ENCODE measurements around the gene ANLN. TPM values are rescaled to one million over a fixed set of nuclear protein-coding genes. Genes with fewer than 3 reads are reported as not detected.
A peak's percentile ranks its signal among the peaks of the same experiment; 100 is the strongest.
"Not testable (repeated sequence)": the region's sequence is repeated elsewhere in the genome, so short reads cannot be mapped to it uniquely, and the experiment has no call there.

Gene ANLN
- total RNA-seq, 1 donor from 2014 or later = 3.9 TPM

DNA sequence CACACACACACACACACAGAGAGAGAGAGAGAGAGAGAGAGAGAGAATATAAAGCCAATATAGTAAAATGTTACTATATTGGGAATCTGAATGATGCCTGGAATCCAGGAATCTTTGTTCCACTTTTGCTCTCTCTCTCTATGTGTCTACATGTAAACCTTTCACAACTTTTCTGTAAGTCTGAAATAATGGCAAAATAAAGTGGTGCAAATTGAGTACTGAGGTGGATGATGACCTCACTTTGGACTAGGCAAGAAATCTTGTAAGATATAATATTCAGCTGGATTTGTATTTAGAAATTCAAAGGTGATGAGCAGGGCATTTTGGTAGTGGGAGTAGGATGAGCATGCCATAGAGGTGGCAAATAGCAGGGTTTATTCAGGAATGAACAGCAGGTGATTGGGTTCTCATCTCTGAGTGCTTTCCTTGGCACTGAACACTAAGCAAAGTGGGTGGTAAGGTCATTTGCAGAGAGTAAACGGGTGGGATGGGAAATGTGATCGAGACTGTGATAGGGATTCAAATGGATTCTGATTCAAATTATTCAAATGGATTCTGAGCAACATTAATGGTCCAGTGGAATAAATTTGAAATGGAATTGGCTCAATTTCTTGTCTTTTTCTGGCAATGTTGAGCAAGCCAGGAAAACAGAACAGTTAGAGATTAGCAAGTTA lies 9.7 kb upstream of the ANLN start:
- intact Hi-C loops (cut with DNase I) = no loop called here

DNA sequence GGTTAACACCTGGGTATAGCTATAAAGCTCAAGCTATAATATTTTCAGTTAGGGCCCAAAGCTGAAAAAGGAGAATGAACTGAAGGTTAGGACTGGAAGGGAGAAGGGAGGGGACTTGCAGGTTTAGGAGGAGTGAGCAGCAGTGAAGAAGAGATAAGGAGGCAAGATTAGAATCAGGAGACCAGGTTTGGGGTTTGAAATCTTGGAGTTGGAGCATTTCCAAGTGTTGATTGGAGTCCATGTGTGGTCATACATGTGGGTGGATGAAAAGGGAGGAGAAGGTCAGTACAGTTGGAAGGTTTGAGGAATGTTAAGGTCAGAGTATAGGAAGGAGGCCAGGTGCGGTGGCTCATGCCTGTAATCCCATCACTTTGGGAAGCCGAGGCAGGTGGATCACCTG lies 8.6 kb upstream of the ANLN start:
- Histone ChIP-seq H3K27ac (no peak overlapping the region), H3K36me3 (no peaks in the 10 kb centered on the region), H3K27me3 (ENCODE audit: low read depth) (no peaks in the 10 kb centered on the region), H3K9me3 (no peaks in the 10 kb centered on the region), H3K4me3 (no peak overlapping the region), H3K4me1 (no peaks in the 10 kb centered on the region)
- ATAC-seq (no peak), DNase-seq (no peak)
- intact Hi-C loops (cut with DNase I) = no loop called here
- TF ChIP-seq, protein P1, sequence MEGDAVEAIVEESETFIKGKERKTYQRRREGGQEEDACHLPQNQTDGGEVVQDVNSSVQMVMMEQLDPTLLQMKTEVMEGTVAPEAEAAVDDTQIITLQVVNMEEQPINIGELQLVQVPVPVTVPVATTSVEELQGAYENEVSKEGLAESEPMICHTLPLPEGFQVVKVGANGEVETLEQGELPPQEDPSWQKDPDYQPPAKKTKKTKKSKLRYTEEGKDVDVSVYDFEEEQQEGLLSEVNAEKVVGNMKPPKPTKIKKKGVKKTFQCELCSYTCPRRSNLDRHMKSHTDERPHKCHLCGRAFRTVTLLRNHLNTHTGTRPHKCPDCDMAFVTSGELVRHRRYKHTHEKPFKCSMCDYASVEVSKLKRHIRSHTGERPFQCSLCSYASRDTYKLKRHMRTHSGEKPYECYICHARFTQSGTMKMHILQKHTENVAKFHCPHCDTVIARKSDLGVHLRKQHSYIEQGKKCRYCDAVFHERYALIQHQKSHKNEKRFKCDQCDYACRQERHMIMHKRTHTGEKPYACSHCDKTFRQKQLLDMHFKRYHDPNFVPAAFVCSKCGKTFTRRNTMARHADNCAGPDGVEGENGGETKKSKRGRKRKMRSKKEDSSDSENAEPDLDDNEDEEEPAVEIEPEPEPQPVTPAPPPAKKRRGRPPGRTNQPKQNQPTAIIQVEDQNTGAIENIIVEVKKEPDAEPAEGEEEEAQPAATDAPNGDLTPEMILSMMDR (IDR thresholded peaks at IDR 0.05) = no peak

More for the DNA sequence above, 9.7 kb upstream of the ANLN start:
- Histone ChIP-seq H3K27ac (no peak overlapping the region), H3K9me3 (no peaks in the 10 kb centered on the region), H3K36me3 (no peaks in the 10 kb centered on the region), H3K4me3 (no peak overlapping the region), H3K4me1 (no peaks in the 10 kb centered on the region), H3K27me3 (ENCODE audit: low read depth) (no peaks in the 10 kb centered on the region)
- TF ChIP-seq, protein P1 (IDR thresholded peaks at IDR 0.05) = no peak
- DNase-seq (no peak), ATAC-seq (no peak)

DNA sequence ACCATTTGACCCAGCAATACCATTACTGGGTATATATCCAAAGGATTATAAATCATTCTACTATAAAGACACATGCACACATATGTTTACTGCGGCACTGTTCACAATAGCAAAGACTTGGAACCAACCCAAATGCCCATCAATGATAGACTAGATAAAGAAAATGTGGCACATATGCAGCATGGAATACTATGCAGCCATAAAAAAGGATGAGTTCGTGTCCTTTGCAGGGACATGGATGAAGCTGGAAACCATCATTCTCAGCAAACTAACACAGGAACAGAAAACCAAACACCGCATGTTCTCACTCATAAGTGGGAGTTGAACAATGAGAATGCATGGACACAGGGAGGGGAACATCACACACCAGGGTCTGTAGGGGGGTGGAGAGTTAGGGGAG lies 6.4 kb upstream of the ANLN start:
- ATAC-seq; intact Hi-C loops (cut with DNase I); H3K27me3 ChIP-seq (ENCODE audit: low read depth); H3K4me3 ChIP-seq; H3K4me1 ChIP-seq; H3K9me3 ChIP-seq; H3K36me3 ChIP-seq; H3K27ac ChIP-seq; DNase-seq: not testable (repeated sequence)

DNA sequence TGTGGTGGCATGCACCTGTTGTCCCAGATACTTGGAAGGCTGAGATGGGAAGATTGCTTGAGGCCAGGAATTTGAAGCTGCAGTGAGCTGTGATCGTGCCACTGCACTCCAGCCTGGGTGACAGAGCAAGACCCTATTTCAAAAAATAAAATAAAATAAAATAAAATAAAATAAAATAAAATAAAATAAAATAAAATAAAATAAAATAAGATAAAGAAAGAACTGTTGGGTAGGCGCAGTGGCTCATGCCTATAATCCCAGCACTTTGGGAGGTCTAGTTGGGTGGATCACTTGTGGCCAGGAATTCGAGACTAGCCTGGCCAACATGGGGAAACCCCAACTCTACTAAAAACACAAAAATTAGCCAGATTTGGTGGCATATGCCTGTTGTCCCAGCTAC lies 4.0 kb upstream of the ANLN start:
- H3K27me3 ChIP-seq (ENCODE audit: low read depth); H3K4me3 ChIP-seq; H3K9me3 ChIP-seq; intact Hi-C loops (cut with DNase I); H3K4me1 ChIP-seq; H3K36me3 ChIP-seq; H3K27ac ChIP-seq; ATAC-seq; DNase-seq: not testable (repeated sequence)

DNA sequence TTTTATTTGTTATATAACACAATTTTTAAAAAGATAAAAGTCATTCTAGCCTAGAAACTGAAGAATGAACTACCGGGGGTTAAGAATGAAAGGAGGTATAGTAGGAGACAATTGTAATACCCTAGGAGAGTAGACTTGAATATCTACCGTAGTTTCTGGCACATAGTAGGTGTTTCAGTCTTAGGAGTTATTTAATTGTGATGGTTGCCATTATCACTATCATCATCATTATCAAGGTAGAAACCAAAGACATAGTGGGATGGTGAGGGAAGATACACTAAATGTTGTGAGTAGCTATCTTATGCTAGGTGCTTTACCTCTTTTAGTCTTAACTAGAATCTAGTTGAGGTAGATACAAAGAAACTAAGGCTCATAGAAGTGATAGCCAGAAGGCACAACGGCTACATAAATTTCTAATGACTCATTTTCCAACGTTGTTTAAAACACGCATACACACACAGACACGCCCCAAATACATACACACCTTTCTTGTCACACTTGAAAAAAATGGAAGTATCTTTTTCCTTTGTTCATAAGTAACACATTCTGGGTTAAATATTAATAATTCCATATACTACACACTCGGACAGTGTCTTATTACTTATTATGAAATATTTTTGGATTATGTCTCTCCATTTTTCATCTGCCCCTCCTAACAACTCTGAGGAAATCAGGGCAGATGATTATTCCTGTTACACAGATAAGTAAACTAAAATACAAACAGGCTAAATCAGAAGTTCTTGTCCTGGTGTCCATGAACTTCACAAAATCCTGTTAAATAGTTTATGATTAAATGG lies 2.0 kb upstream of the ANLN start:
- Histone ChIP-seq H3K27ac (no peak overlapping the region), H3K4me1 (peaks cover 24% of the 10 kb centered on the region), H3K9me3 (no peaks in the 10 kb centered on the region), H3K27me3 (ENCODE audit: low read depth) (no peaks in the 10 kb centered on the region), H3K36me3 (no peaks in the 10 kb centered on the region), H3K4me3 (no peak overlapping the region)
- no peak for DNase-seq
- no peak for ATAC-seq
- intact Hi-C loops (cut with DNase I) = no loop called here
- TF ChIP-seq, protein P1 (IDR thresholded peaks at IDR 0.05) = no peak

DNA sequence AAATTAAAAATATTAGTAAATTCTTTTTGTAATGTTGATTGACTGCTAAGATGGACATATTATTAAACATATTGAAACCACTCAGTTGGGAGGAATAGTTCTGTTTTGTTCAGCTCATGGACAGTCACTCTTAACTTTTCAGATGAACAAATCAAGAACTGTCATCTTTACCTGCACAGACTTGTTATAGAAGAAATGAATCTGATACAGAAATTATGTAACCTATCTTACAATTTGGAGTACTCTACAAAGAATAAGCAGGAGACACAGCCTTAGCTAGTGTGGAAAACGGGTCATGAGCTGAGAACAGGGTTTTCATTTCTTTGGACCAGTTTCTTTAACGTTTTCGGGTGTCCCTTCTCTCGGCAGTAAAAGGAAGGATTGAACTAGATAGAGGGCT lies 1.2 kb upstream of the ANLN start:
- Histone ChIP-seq H3K4me3 (no peak overlapping the region), H3K9me3 (no peaks in the 10 kb centered on the region), H3K27ac (peak overlapping the region; percentile 70), H3K4me1 (peaks cover 24% of the 10 kb centered on the region), H3K27me3 (ENCODE audit: low read depth) (no peaks in the 10 kb centered on the region), H3K36me3 (no peaks in the 10 kb centered on the region)
- TF ChIP-seq, protein P1 (IDR thresholded peaks at IDR 0.05) = no peak
- intact Hi-C loops (cut with DNase I) = no loop called here
- DNase-seq (no peak), ATAC-seq (no peak)
